Activated naive CD8-positive, alpha-beta T cell (primary cell): ENCODE measurements around the gene PLCB4.

ENCODE experiments used
- H3K27ac Mint-ChIP-seq: one replicate; pipeline ENCODE4 v1.8.0; 2021; ENCODE audit warnings: mixed read lengths
- H3K27me3 Mint-ChIP-seq: one replicate; pipeline ENCODE4 v1.8.0; 2021; ENCODE audit warnings: mixed read lengths
- H3K36me3 Mint-ChIP-seq: one replicate; pipeline ENCODE4 v1.8.0; 2021; ENCODE audit warnings: mixed read lengths
- H3K4me1 Mint-ChIP-seq: one replicate; pipeline ENCODE4 v1.8.0; 2021; ENCODE audit warnings: low read depth, mixed read lengths
- H3K4me3 Mint-ChIP-seq: one replicate; pipeline ENCODE4 v1.8.0; 2021; ENCODE audit warnings: mild to moderate bottlenecking, mixed read lengths
- H3K9me3 Mint-ChIP-seq: one replicate; pipeline ENCODE4 v1.8.0; 2021; ENCODE audit warnings: low read depth, mixed read lengths

The PLCB4 gene

DNA sequence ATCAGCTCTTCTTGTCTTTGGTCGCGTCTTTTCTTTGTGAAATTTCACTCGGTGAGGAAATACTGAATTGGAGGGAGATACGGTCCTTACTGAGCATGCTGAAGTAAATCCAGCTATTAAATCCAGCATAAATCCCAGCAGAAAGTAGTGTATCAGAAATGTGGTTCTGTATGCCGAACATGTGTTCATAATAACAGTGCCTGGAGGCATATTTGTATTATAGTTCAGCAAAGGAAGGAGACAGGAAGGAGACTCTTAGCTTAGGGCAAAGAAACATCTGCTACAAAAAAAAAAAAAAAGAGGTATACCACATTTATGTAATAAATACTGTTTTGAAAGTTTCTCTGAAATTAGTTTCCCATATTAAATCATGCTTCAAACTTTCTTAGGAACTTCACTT lies 211.8 kb downstream of the PLCB4 start:
- H3K4me1 Mint-ChIP-seq, result no peaks in the 10 kb centered on the region
- no peak overlapping the region for H3K4me3 Mint-ChIP-seq
- no peak overlapping the region for H3K27ac Mint-ChIP-seq
- no peaks in the 10 kb centered on the region for H3K9me3 Mint-ChIP-seq
- no peaks in the 10 kb centered on the region for H3K27me3 Mint-ChIP-seq
- no peaks in the 10 kb centered on the region for H3K36me3 Mint-ChIP-seq

DNA sequence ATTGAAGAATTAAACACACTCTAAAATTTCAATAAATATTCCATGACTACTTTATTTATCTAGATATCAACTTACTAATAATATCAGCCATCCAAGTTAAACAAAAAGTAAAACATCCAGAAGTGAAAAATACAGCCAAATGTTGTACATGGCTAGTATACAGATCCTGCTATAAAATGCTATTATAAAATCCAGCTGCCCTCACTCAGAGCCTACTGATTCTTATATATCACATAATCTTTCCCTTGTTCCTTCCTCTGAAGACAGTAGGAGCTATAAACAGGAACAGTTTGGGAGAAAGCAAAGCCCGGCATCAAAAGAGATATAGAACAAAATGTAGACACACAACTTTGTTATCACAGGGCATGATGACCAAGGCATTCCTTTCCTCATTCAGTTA lies 212.9 kb downstream of the PLCB4 start:
- no peaks in the 10 kb centered on the region for H3K36me3 Mint-ChIP-seq
- H3K9me3 Mint-ChIP-seq, result no peaks in the 10 kb centered on the region
- H3K27ac Mint-ChIP-seq, result no peak overlapping the region
- no peak overlapping the region for H3K4me3 Mint-ChIP-seq
- no peaks in the 10 kb centered on the region for H3K4me1 Mint-ChIP-seq
- no peaks in the 10 kb centered on the region for H3K27me3 Mint-ChIP-seq

DNA sequence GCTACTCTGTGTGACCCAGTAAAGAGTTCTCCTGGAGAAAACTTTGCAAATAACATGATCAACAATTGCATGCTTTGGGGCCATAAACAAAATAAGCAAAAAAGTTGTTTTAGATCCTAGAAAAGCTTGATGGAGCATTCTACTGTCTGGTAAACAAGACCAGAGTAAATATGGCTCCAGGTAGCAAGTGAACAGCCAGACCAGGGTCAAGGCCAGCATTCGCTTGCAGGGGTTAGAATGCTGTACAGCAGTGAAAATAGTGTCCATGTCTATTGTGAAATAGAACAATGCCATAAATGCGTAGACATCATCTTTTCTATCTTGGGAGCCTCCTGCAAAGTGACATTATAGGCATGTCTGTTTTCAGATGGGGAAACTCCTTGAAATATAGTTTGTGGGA lies 216.7 kb downstream of the PLCB4 start:
- Mint-ChIP-seq H3K27ac (no peak overlapping the region), H3K27me3 (no peaks in the 10 kb centered on the region), H3K36me3 (no peaks in the 10 kb centered on the region), H3K9me3 (no peaks in the 10 kb centered on the region), H3K4me3 (no peak overlapping the region), H3K4me1 (no peaks in the 10 kb centered on the region)

DNA sequence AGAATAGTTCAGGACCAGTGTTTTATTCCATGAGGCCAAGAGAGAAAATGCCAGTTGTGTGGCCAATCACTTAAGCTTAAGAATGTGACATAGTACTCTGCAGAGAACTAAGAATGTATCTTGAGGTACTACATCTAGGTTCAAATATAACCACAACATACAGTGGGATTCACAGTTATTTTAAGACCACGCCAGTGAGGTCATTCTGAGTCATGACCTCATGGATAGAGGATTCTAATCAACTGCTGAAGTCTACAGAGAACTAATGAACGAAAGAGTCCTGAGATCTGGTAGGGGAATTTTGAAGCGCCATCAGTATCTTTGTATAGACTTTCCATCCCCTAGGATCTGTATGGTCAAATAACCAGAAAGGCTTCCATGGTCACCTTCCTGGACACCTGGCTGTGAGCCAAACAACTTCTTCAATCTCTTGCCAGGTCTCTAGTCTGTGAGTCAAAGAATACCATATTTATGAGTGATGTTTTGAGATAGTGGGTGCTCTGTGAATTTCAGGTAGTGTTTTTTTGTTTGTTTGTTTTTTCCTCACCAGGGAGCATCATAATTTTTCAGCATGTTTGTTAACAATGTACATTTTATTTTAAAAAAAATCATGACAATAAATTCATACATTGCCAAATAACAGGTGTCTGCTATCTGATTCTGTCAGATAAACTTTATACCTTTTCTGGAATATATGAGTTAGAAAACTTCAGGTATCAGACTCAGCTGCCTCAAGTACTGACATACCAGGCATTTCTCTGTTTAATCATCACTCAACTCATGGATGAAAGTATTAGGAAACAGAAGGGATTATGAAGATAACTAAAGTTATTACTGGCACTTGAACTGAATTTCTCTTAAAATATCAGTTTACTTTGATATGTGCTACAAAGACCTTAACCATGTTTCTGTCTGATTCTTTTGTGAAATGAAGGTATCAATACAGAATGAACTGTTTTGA lies 217.9 kb downstream of the PLCB4 start:
- no peaks in the 10 kb centered on the region for H3K9me3 Mint-ChIP-seq
- H3K36me3 Mint-ChIP-seq, result no peaks in the 10 kb centered on the region
- H3K4me3 Mint-ChIP-seq, result no peak overlapping the region
- H3K27me3 Mint-ChIP-seq, result no peaks in the 10 kb centered on the region
- H3K4me1 Mint-ChIP-seq, result no peaks in the 10 kb centered on the region
- no peak overlapping the region for H3K27ac Mint-ChIP-seq

DNA sequence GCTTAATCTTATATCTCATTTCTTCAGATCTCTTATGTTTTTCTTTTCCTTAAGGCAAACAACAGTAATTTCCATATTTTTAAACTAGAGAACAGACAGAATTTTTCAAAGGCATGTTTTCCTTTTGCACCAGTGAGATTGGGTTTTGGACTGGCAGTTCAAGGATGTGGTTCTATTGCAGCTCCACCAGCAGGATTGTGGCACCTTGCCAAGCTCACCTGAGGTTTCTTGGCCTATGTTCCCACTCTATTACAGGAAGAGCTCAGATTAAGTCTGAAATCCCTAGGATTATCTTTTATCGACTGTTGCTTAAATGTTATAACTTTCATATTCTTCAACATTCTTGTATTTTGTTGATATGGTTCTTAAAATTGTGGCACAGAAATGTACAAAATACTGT lies 218.9 kb downstream of the PLCB4 start:
- Mint-ChIP-seq H3K4me1 (no peaks in the 10 kb centered on the region), H3K27ac (no peak overlapping the region), H3K36me3 (no peaks in the 10 kb centered on the region), H3K9me3 (no peaks in the 10 kb centered on the region), H3K27me3 (no peaks in the 10 kb centered on the region), H3K4me3 (no peak overlapping the region)

DNA sequence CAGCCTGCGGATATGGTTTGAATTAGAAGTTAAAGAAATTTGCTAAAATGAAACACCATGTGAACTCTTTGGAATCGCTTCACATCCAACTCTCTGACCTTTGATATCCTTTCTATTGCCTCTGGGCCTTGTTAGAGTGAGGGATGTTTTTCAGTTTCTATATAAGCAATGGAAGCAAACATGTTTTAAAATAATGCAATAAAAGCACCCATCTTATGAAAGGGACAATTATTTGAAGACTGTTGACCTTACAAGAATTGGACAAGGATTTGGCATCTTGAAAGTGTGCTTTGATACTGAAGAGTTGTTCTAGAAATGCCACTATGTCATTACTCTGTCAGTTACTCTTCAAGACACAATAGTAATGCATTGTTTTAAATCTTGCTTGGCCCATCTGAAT lies 221.4 kb downstream of the PLCB4 start:
- Mint-ChIP-seq H3K27ac (no peak overlapping the region), H3K4me1 (no peaks in the 10 kb centered on the region), H3K36me3 (no peaks in the 10 kb centered on the region), H3K27me3 (no peaks in the 10 kb centered on the region), H3K9me3 (no peaks in the 10 kb centered on the region), H3K4me3 (no peak overlapping the region)

DNA sequence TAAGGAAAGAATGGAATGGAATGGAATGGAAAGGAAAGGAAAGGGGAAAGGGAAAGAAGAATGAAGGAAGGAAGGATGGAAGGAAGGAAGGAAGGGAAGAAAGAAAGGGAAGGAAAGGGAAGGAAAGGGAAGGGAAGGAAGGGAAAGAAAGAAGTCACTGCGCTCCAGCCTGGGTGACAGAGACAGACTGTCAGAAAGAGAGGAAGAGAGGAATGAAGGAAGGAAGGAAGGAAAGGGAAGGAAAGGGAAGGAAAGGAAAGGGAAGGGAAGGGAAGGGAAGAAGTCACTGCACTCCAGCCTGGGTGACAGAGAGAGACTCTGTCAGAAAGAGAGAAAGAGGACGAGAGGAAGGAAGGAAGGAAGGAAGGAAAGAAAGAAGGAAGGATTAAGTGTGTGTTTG lies 224.3 kb downstream of the PLCB4 start:
- Mint-ChIP-seq H3K4me3 (no peak overlapping the region), H3K9me3 (no peaks in the 10 kb centered on the region), H3K27me3 (no peaks in the 10 kb centered on the region), H3K27ac (no peak overlapping the region), H3K4me1 (no peaks in the 10 kb centered on the region), H3K36me3 (no peaks in the 10 kb centered on the region)

DNA sequence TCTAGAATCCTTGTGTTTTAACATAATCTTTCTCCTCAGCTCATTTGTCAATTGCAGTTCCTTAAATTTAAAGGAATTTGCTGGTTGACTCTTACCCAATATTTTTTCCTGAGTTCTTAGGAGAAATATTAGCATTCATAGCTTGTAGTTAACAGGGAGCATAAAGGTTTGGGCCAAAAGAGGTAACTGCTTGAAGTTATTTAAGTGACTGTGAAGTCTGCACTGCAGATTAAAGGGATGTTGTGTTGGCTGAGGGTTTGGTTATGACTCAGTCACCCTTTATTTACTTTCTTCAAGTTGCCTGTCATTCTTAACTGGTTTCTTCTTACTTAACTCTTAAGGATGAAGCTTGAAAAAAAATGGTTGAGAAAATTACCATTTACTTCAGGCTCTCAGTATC lies 225.2 kb downstream of the PLCB4 start:
- Mint-ChIP-seq H3K4me3 (no peak overlapping the region), H3K36me3 (no peaks in the 10 kb centered on the region), H3K9me3 (no peaks in the 10 kb centered on the region), H3K27me3 (no peaks in the 10 kb centered on the region), H3K4me1 (no peaks in the 10 kb centered on the region), H3K27ac (no peak overlapping the region)

DNA sequence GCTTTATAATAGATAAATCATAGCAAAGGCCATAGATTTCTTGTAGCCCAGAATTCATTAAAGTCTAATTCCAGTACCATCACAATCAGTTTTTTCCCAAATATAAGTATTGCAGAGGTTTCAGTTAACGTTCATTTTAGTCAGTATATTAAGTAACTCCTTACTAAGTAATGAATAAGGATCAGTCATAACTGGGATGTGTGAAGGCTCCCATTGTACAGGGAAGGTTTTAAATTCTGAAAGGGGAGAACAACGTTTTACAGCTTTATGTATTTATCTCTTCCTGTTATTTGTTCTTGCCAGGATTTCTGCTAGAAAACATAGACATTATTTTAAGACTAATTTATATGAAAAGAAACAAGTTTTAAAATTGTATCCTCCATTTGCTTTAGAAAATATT lies 230.0 kb downstream of the PLCB4 start:
- Mint-ChIP-seq H3K27me3 (no peaks in the 10 kb centered on the region), H3K36me3 (no peaks in the 10 kb centered on the region), H3K4me1 (no peaks in the 10 kb centered on the region), H3K4me3 (no peak overlapping the region), H3K9me3 (no peaks in the 10 kb centered on the region), H3K27ac (no peak overlapping the region)

DNA sequence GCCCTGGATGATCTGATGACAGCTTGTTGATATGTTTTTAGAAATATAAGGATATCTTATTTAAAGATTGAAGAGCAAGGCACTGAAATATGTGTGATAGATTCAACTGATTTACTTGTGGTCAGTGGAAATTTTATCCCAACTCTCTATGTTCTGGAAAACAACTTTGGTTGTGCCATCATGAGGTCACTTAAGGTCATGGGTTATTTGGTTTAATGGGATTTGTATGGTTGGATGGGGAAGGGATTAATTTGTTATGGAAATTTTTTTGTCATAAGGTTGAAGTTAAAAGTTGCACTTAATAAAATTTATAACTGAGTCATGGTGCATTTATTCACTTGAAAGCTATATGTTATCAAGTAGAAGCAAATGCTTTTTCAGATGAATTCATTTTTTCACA lies 231.2 kb downstream of the PLCB4 start:
- H3K27ac Mint-ChIP-seq, result no peak overlapping the region

DNA sequence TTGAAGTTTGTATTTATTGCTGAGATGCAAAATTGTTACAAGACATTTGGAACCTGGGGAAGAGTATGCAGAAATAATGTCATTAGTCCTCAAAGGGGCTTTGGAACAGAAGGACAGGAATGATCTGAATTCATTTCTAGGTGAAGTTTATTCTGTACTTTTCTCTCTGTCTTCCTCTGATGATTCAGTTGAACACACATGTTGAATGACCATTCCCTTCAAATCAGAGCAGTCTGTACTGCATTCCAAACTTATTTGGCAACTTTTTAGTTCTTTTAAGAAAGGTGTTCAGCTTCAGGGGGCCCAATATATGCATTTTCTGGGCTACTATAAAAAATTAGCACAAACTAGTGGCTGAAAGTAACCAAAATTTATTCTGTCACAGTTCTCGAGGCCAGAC lies 231.6 kb downstream of the PLCB4 start:
- H3K36me3 Mint-ChIP-seq, result no peaks in the 10 kb centered on the region
- no peak overlapping the region for H3K27ac Mint-ChIP-seq
- H3K4me3 Mint-ChIP-seq, result no peak overlapping the region
- H3K27me3 Mint-ChIP-seq, result no peaks in the 10 kb centered on the region
- no peaks in the 10 kb centered on the region for H3K9me3 Mint-ChIP-seq
- no peaks in the 10 kb centered on the region for H3K4me1 Mint-ChIP-seq

More for the DNA sequence above, 231.2 kb downstream of the PLCB4 start:
- H3K27me3 Mint-ChIP-seq, result no peaks in the 10 kb centered on the region
- H3K4me1 Mint-ChIP-seq, result no peaks in the 10 kb centered on the region
- no peaks in the 10 kb centered on the region for H3K36me3 Mint-ChIP-seq
- H3K9me3 Mint-ChIP-seq, result no peaks in the 10 kb centered on the region
- no peak overlapping the region for H3K4me3 Mint-ChIP-seq

DNA sequence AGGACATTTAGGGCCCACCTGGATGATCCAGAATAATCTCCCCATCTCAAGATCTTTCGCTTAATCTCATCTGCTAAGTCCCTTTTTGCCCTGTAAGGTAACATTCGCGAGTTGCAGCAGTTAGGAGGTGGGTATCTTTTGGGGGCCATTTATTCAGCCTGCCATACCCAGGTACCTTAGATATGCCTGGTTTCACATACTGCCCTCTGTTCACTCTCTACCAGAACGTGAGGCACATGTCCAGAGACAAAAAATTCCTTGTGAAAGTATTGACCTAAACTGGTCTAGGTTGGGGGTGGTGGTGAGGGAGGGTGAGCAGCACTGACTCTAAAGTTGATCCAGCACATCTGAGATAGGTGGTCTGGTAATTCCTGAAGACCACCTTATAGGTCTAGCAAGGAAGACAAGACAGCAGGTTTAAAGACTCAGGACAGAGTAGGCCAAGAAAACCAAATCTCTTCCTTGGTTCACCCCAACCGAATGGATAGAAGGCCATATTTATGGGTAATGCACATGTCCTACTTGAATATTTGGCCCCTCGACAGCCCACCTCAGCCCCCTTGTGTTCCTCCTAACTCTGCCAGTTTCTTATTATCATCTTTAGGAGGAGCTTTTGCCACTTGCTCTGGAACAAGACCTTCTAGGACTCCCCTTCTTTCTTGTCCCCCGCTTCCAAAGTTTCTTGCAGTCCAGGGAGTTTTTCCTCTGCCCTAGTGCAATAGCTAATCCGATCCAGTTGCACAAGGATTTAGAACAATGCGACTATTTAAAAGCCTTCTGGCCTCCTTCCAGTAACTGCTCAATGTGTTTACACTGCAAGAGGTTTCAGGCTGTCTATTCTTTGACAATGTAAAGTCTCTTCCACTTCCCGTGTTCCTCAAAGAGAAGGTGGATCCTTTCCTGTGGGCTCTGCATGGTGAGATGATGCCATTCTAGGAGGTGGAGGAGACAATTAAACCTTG lies 232.5 kb downstream of the PLCB4 start:
- Mint-ChIP-seq H3K36me3 (no peaks in the 10 kb centered on the region), H3K27ac (no peak overlapping the region), H3K4me3 (no peak overlapping the region), H3K9me3 (no peaks in the 10 kb centered on the region), H3K27me3 (peaks cover under 1% of the 10 kb centered on the region), H3K4me1 (no peaks in the 10 kb centered on the region)

DNA sequence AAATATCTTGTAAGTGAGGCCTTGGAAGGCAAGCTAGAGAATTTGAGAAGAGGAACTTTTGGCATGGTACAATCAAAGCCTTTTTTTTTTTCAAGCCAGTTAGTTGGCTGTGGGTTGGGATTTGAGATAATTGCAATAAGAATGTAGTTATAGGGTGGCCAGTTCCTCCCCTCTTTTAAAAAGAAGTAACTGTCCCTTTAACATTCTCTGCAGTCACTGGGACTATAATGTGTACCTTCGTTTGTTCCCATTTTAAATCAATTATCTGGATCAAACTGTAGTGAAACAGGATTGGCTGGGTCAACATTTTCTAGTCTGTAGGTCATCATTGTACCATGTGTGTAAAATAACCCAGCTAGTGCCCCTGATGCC lies 233.2 kb downstream of the PLCB4 start:
- no peaks in the 10 kb centered on the region for H3K36me3 Mint-ChIP-seq
- peaks cover 2% of the 10 kb centered on the region for H3K27me3 Mint-ChIP-seq
- H3K4me1 Mint-ChIP-seq, result no peaks in the 10 kb centered on the region
- no peaks in the 10 kb centered on the region for H3K9me3 Mint-ChIP-seq
- no peak overlapping the region for H3K4me3 Mint-ChIP-seq
- H3K27ac Mint-ChIP-seq, result no peak overlapping the region

DNA sequence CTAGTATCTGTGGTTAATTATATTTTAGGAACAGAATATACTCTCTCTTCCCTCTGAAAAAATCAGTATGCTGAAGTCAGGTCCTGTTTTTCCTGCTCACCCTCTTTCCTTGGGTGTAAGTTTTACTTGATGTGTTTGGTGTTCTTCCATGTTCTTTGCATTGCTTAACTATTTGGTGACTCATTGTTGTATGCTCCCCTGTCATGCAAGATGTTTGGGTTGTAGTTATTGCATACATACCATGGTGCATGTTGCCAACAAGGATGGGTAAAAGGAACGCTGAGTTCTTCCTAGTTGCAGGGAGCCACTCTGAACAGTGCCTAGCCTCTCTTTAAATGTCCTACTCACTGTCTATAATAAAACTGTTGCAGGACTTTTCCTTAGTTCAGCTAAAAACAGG lies 237.6 kb downstream of the PLCB4 start:
- Mint-ChIP-seq H3K27ac (no peak overlapping the region), H3K4me1 (no peaks in the 10 kb centered on the region), H3K9me3 (no peaks in the 10 kb centered on the region), H3K36me3 (no peaks in the 10 kb centered on the region), H3K27me3 (peaks cover 2% of the 10 kb centered on the region), H3K4me3 (no peak overlapping the region)

DNA sequence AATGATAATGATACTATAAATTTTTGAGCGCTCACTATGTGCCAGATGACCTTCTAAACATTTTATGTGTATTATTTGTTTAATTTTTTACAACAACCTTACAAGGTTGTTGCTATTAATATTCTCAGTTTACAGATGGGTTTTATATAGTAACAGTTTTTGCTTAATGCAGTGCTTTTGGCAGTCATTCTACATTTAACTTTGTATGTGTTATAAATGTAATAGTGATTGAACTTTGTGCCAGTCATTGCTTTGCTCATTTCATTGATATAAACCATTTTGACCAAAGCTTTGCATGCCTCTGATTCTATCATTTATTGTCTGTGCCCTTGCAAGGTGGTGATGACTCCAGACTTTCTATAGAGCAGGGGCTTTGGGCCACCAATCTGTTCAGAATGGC lies 239.2 kb downstream of the PLCB4 start:
- no peaks in the 10 kb centered on the region for H3K9me3 Mint-ChIP-seq
- no peaks in the 10 kb centered on the region for H3K36me3 Mint-ChIP-seq
- H3K4me1 Mint-ChIP-seq, result no peaks in the 10 kb centered on the region
- peaks cover 2% of the 10 kb centered on the region for H3K27me3 Mint-ChIP-seq
- no peak overlapping the region for H3K4me3 Mint-ChIP-seq
- H3K27ac Mint-ChIP-seq, result no peak overlapping the region
